Memory B cell (primary cell): ENCODE data around the gene RPTOR.
"Not testable (repeated sequence)": the region's sequence is repeated elsewhere in the genome, so short reads cannot be mapped to it uniquely, and the experiment has no call there.

ENCODE experiments used
- ATAC-seq: fragments of 150-1000 bp; cut with Tn5 transposase; 2 replicates; pipeline ENCODE4 v1.10.0; 2021; ENCODE audit warnings: low read depth, mild to moderate bottlenecking, moderate library complexity
- DNase-seq, 2 donors: peaks; one replicate each; pipeline ENCODE4 v3.0.0; 2022; ENCODE audit warnings: low spot score in 2 of 2
- H3K27ac Mint-ChIP-seq: one replicate; pipeline ENCODE4 v1.8.0; 2022; ENCODE audit warnings: mild to moderate bottlenecking, moderate library complexity, mixed read lengths
- H3K27me3 Mint-ChIP-seq: one replicate; pipeline ENCODE4 v1.8.0; 2022; ENCODE audit warnings: mixed read lengths
- H3K36me3 Mint-ChIP-seq: one replicate; pipeline ENCODE4 v1.8.0; 2022; ENCODE audit warnings: mild to moderate bottlenecking, mixed read lengths
- H3K4me1 Mint-ChIP-seq: one replicate; pipeline ENCODE4 v1.8.0; 2022; ENCODE audit warnings: mixed read lengths
- H3K4me3 Mint-ChIP-seq: one replicate; pipeline ENCODE4 v1.8.0; 2022; ENCODE audit warnings: mild to moderate bottlenecking, moderate library complexity, mixed read lengths
- H3K9me3 Mint-ChIP-seq: one replicate; pipeline ENCODE4 v1.8.0; 2022; ENCODE audit warnings: mixed read lengths

The RPTOR gene

GRCh38 chr17:80507177-80507576 is 37.5 kb upstream of the RPTOR start:
- ATAC-seq, result not testable (repeated sequence)

GRCh38 chr17:80507965-80508364 is 36.7 kb upstream of the RPTOR start:
- H3K27ac Mint-ChIP-seq, result no peak overlapping the region
- H3K4me1 Mint-ChIP-seq, result no peaks in the 10 kb centered on the region
- H3K36me3 Mint-ChIP-seq, result no peaks in the 10 kb centered on the region
- ATAC-seq, result no peak
- H3K9me3 Mint-ChIP-seq, result no peaks in the 10 kb centered on the region
- peaks cover 13% of the 10 kb centered on the region for H3K27me3 Mint-ChIP-seq
- H3K4me3 Mint-ChIP-seq, result no peak overlapping the region
- no peak for DNase-seq

More at GRCh38 chr17:80507177-80507576, 37.5 kb upstream of the RPTOR start:
- not testable (repeated sequence) for DNase-seq, H3K9me3 Mint-ChIP-seq, H3K4me1 Mint-ChIP-seq, H3K36me3 Mint-ChIP-seq, H3K27ac Mint-ChIP-seq, H3K4me3 Mint-ChIP-seq
- H3K27me3 Mint-ChIP-seq, result peaks cover 13% of the 10 kb centered on the region

GRCh38 chr17:80509311-80509710 is 35.3 kb upstream of the RPTOR start:
- no peak for ATAC-seq
- no peaks in the 10 kb centered on the region for H3K9me3 Mint-ChIP-seq
- H3K27me3 Mint-ChIP-seq, result peaks cover 6% of the 10 kb centered on the region
- DNase-seq, result no peak
- no peaks in the 10 kb centered on the region for H3K36me3 Mint-ChIP-seq
- no peaks in the 10 kb centered on the region for H3K4me1 Mint-ChIP-seq
- no peak overlapping the region for H3K4me3 Mint-ChIP-seq
- no peak overlapping the region for H3K27ac Mint-ChIP-seq

GRCh38 chr17:80510132-80510531 is 34.5 kb upstream of the RPTOR start:
- Mint-ChIP-seq H3K4me1 (no peaks in the 10 kb centered on the region), H3K27me3 (peaks cover 5% of the 10 kb centered on the region), H3K9me3 (no peaks in the 10 kb centered on the region), H3K36me3 (no peaks in the 10 kb centered on the region), H3K4me3 (no peak overlapping the region), H3K27ac (no peak overlapping the region)
- ATAC-seq (no peak), DNase-seq (no peak)

- ATAC-seq (no peak), DNase-seq (no peak)
- H3K9me3 Mint-ChIP-seq, result no peaks in the 10 kb centered on the region
- peaks cover 5% of the 10 kb centered on the region for H3K27me3 Mint-ChIP-seq
- no peaks in the 10 kb centered on the region for H3K4me1 Mint-ChIP-seq
- H3K27ac Mint-ChIP-seq, result no peak overlapping the region
- H3K36me3 Mint-ChIP-seq, result no peaks in the 10 kb centered on the region
- no peak overlapping the region for H3K4me3 Mint-ChIP-seq
Observed at GRCh38 chr17:80510772-80511171, 33.9 kb upstream of the RPTOR start.

GRCh38 chr17:80511222-80512180 is 33.1 kb upstream of the RPTOR start:
- no peaks in the 10 kb centered on the region for H3K36me3 Mint-ChIP-seq
- H3K27ac Mint-ChIP-seq, result no peak overlapping the region
- no peak for ATAC-seq
- H3K4me1 Mint-ChIP-seq, result no peaks in the 10 kb centered on the region
- H3K9me3 Mint-ChIP-seq, result no peaks in the 10 kb centered on the region
- H3K27me3 Mint-ChIP-seq, result peaks cover 5% of the 10 kb centered on the region
- H3K4me3 Mint-ChIP-seq, result no peak overlapping the region
- DNase-seq, result no peak

- no peaks in the 10 kb centered on the region for H3K9me3 Mint-ChIP-seq
- DNase-seq (no peak), ATAC-seq (no peak)
- H3K36me3 Mint-ChIP-seq, result no peaks in the 10 kb centered on the region
- no peaks in the 10 kb centered on the region for H3K4me1 Mint-ChIP-seq
- H3K4me3 Mint-ChIP-seq, result no peak overlapping the region
- peaks cover 4% of the 10 kb centered on the region for H3K27me3 Mint-ChIP-seq
- H3K27ac Mint-ChIP-seq, result no peak overlapping the region
Observed at GRCh38 chr17:80512233-80512632, 32.4 kb upstream of the RPTOR start.

- H3K9me3 Mint-ChIP-seq, result no peaks in the 10 kb centered on the region
- H3K27me3 Mint-ChIP-seq, result peaks cover 4% of the 10 kb centered on the region
- no peak overlapping the region for H3K4me3 Mint-ChIP-seq
- no peak overlapping the region for H3K27ac Mint-ChIP-seq
- no peaks in the 10 kb centered on the region for H3K36me3 Mint-ChIP-seq
- DNase-seq, result no peak
- ATAC-seq, result no peak
- no peaks in the 10 kb centered on the region for H3K4me1 Mint-ChIP-seq
Observed at GRCh38 chr17:80513201-80513600, 31.4 kb upstream of the RPTOR start.

- Mint-ChIP-seq H3K4me1 (no peaks in the 10 kb centered on the region), H3K9me3 (peaks cover 1% of the 10 kb centered on the region), H3K4me3 (no peak overlapping the region), H3K27ac (no peak overlapping the region), H3K36me3 (no peaks in the 10 kb centered on the region), H3K27me3 (peaks cover 10% of the 10 kb centered on the region)
- DNase-seq, result no peak
- no peak for ATAC-seq
Observed at GRCh38 chr17:80513892-80514291, 30.7 kb upstream of the RPTOR start.

- ATAC-seq (no peak), DNase-seq (no peak)
- H3K27ac Mint-ChIP-seq, result no peak overlapping the region
- peaks cover 1% of the 10 kb centered on the region for H3K9me3 Mint-ChIP-seq
- peaks cover 16% of the 10 kb centered on the region for H3K27me3 Mint-ChIP-seq
- H3K4me3 Mint-ChIP-seq, result no peak overlapping the region
- no peaks in the 10 kb centered on the region for H3K36me3 Mint-ChIP-seq
- no peaks in the 10 kb centered on the region for H3K4me1 Mint-ChIP-seq
Observed at GRCh38 chr17:80516171-80516932, 28.3 kb upstream of the RPTOR start.

- Mint-ChIP-seq H3K9me3 (peaks cover 1% of the 10 kb centered on the region), H3K36me3 (no peaks in the 10 kb centered on the region), H3K4me1 (no peaks in the 10 kb centered on the region), H3K27ac (no peak overlapping the region), H3K4me3 (no peak overlapping the region), H3K27me3 (peaks cover 19% of the 10 kb centered on the region)
- ATAC-seq (no peak), DNase-seq (no peak)
Observed at GRCh38 chr17:80517641-80518040, 27.0 kb upstream of the RPTOR start.

- ATAC-seq, result no peak
Observed at GRCh38 chr17:80518392-80518791, 26.2 kb upstream of the RPTOR start.

GRCh38 chr17:80519091-80519781 is 25.4 kb upstream of the RPTOR start:
- ATAC-seq (no peak), DNase-seq (no peak)
- Mint-ChIP-seq H3K9me3 (peaks cover 1% of the 10 kb centered on the region), H3K27me3 (peaks cover 19% of the 10 kb centered on the region), H3K4me3 (no peak overlapping the region), H3K36me3 (no peaks in the 10 kb centered on the region), H3K27ac (no peak overlapping the region), H3K4me1 (no peaks in the 10 kb centered on the region)

More at GRCh38 chr17:80518392-80518791, 26.2 kb upstream of the RPTOR start:
- Mint-ChIP-seq H3K27me3 (peaks cover 18% of the 10 kb centered on the region), H3K4me1 (no peaks in the 10 kb centered on the region), H3K4me3 (no peak overlapping the region), H3K9me3 (peaks cover 1% of the 10 kb centered on the region), H3K27ac (no peak overlapping the region), H3K36me3 (no peaks in the 10 kb centered on the region)
- no peak for DNase-seq
